Daoy (cell line): ENCODE measurements around the gene KRTAP5-2. TPM values are rescaled to one million over a fixed set of nuclear protein-coding genes. Genes with fewer than 3 reads are reported as not detected.

ENCODE experiments used
- DNase-seq: peaks from one replicate; pipeline ENCODE4 v3.0.0-alpha.2; 2015; ENCODE audit warnings: low read depth
- total RNA-seq: library from RNA; depleted of rRNA; stranded (reverse); fragments of >200 nt; shearing (Covaris generic); gene quantifications from 2 replicates; pipeline ENCODE4 v1.2.3, GENCODE V29; 2014; rRNA removed

The KRTAP5-2 gene
- total RNA-seq, 1 experiment from 2014 or later: not detected

DNA sequence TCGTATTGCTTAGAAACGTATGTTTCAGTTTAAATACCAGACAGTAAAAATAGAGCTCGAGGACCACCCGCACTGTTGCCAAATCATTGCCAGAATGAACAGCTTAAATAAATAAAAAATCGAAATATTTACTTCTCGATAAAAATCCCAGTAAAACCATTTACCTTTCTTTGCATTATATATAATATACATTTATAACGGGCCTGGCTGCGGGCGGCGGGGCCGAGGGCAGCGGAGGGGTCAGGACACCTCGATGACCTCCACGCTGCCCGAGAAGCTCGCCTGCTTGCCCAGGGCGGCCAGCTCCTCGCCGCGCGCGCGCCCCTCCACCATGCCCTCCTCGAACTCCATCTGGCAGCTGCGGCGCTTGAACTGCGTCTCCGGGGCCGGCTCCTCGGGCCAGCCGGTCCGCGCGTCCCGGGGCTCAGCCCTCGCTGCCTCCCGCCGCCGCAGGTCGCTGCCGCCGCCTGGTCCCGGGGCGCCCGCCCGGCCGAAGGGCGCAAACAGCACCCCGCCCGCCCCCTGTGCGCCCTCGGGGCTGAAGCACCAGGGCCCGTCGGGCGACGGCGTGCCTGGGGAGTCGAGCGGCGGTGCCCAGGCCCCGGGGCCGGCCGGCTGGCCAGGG, 41.7 kb downstream of the KRTAP5-2 start:
- no peak for DNase-seq

DNA sequence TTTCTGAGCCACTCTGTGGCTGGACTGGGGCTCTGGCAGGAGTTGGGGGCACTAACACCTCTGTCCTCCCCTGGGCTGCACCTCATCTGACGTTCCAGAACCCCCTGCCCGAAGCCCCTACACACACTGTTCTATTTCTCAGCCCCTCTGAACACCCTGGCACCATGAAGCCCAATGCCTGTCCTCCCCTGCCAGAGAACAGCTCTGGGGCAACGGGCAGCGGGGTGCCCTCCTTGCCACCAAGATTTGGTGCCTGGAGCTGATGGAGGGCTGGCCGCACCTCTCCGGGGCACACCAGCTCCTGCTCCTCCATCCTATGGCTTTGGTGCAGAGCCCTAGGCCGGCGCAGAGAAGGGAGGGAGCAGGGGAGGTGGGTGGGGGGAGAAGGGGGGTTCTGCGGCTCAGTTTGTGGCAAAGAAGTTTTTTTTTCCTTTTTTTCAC, 42.4 kb downstream of the KRTAP5-2 start:
- no peak for DNase-seq

DNA sequence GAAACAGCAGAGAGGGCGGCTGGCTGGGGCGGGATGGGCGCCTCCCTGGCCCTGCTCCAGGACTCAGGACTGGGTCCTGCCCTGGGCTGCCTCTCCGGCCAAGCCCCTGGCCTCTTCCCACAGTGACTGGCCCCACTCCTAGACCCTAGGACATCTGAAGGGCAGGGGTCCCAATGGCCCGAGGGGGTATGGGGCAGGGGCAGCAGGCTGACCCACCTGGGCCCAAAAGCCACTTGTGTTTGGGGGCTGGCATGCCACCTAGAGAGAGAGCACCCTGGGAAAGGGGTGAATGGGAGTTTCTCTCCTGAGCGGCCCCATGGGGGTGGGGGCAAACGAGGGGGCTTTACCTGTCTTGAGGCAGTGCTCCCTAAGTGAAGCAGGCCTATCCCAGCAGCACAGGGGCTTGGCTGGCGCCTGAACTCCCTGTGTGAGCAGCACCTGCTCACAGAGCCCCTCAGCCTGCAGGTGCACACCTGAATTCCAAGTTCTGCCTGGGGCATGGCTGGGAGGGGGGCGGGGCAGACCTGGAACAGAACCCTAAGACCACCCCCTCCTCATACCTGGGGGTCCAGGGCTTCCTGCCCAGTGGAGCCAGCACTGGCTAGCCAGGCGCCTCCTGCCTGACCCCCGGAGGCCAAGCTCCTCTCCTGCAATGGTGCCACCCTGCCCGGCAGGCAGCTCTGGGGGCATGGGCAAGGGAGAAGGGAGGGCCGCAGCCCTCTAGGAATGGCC, 42.9 kb downstream of the KRTAP5-2 start:
- DNase-seq: no peak

DNA sequence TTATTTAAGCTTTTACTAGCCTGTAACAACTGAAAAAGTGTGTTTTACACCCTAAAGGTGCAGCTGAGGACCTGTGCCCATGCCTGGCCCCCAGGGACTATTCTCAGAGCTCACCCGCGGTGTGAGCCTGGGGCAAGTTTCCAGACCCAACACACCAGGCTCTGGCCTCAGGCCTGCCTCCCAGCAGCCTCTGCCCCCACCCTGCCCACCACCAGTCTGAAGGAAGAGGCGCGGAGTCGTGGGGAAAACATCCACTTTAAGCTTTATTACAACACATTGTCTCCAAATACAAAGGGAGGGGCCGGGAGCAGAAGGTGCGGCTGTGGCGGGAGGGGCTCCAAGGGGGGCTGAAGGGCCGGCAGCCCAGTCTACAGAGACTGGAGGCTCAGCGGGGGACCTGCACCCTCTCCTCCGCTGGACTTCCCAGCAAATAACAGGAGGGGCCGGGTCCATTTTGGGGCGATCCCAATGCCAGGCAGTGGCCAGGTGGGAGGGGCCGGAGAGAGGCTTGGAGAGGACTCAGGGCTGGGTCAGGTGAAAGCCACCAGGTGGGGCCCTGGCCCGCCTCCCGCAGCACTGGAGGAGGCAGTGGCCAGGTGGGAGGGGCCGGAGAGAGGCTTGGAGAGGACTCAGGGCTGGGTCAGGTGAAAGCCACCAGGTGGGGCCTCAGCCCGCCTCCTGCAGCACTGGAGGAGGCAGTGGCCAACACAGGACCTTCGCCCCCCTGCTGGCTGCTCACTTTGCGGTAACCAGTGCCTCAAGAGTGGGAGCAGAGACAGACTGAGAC, 44.1 kb downstream of the KRTAP5-2 start:
- no peak for DNase-seq

DNA sequence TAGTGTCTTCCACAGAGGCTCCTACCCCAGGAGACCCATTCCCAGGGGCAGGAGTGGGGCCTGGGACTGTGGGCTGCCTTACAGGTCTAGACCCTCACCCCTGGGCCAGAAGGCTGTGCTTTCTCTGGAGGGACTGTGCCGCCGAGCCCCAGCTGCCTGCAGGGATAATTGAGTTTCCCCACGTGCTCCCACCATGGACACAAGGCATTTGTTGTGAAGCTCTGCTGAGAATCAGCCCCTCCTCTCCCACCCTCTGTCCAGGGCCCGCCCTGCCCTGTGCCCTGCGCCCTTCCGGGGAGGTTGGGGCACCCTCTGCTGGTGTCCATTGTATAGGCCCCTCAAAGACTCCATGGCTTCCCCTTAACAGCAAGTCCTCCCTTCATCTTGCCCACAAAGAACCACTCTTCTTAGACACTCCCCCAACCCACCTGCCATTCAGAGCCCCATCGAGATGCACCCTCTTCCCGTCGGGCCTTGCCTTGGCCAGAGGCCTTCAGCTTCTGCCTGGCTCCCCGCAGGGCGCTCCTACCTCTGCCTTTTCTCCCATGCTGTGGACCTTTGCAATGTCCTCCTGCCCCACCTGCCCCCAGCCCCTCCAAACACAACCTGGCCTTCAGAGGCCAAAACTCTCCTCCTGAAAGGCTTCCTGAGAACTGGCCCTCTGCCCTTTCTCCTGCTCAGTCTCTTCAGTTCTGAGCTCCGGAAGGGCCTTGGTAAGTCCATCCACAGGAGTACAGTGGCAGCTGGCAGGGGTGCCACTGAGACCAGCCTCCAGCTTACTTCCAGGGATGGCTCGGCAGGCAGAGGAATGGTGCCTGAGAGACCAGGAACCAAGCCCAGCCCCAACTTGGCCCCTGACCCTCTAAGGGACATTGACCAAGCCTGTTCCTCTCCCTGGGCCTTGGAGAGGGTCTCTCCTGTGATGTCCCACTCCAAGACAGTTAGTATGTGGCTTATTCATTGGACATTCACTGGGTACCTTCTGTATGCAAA, 48.5 kb downstream of the KRTAP5-2 start:
- no peak for DNase-seq

DNA sequence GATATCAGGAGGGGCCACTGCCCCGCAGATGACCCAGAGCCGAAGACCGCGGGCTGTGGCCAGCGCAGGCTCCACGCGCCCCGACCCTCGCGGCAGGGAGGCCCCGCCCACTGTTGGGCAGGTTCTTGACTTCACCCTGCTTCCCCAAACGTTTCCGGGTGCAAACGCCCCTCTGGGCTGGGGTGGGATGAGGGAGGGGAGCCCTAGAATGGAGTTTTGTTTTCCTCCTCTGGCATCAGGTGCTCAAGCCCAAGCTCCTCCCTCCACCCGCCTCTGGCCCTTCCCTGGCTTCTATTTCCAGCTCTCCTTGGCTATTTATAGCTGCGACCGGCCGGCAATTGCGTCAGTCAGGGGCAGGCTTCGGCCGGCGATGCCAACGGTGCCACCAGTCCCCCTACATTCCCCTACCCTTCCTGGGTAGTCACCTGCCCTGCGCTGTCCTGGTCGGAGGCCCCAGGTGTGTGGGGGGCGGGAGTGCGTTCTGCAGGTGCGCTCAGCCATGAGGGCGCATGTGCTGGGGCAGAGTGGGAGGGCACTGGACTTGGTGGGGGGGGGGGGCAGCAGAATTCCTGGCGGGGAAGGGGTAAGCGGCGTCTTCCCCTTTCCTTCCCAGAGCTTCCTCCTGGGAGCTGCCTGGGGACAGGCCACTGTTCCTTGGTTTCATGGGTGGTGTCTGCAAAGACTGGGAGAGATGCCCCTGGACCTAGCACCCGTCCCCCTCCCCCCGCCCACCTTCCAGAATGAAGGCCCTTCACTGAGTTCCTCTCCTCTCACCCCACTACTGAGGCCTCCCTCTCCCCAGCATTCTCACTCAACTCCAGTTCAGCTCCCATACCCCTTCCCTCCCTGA, 49.6 kb downstream of the KRTAP5-2 start:
- peak; percentile 45 for DNase-seq

DNA sequence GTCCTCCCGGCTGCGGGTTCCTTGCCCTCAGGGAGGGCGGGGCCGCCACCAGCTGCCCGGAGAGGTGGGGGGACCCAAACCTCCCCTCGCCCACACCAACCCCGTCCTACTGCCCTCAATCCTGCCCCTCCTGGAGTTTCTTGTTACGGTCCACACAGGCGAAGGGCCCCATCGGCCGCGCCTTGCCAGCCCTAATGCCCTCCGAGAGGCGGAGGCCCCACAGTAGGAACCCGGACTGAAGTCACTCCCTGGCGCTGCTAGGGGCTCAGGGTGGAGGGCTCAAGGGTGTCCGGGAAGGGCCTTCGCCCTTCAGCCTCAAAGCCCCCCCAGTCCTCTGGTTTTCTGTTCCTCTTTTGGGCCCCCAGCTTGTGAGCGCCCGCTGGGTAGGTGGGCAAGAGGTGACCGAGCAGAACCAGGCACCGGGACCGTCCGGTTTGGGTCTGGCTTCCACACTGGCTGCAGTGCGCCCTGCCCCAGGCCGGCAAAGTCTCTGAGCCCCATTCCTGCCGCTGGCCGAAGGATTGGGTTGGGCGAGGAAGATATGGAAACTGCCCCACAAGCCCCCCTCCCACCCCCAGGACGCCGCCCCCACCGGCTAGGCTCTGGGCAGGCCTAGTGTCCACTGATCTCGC, 50.5 kb downstream of the KRTAP5-2 start:
- peak; percentile 18 for DNase-seq

Other genes with a start within 250 kb of the KRTAP5-2 start
- 0.17 TPM in 1 of 2 replicates, not detected in the other for gene BRSK2, start 208.4 kb downstream of the KRTAP5-2 start, total RNA-seq
- gene MOB2, start 111.5 kb downstream of the KRTAP5-2 start, total RNA-seq: 14.6 and 21.0 TPM in 2 replicates
- 0.69 and 1.2 TPM in 2 replicates for gene DUSP8, start 26.0 kb downstream of the KRTAP5-2 start, total RNA-seq
- gene KRTAP5-1, start 13.0 kb downstream of the KRTAP5-2 start, total RNA-seq: not detected in 2 replicates
- gene KRTAP5-3, start 10.2 kb upstream of the KRTAP5-2 start, total RNA-seq: not detected in 2 replicates
- not detected in 2 replicates for gene KRTAP5-4, start 23.8 kb upstream of the KRTAP5-2 start, total RNA-seq
- not detected in 2 replicates for gene KRTAP5-5, start 31.5 kb upstream of the KRTAP5-2 start, total RNA-seq
- not detected in 2 replicates for gene KRTAP5-6, start 98.9 kb upstream of the KRTAP5-2 start, total RNA-seq
- 0.09 and 0.11 TPM in 2 replicates for gene IFITM10, start 152.3 kb upstream of the KRTAP5-2 start, total RNA-seq
- gene CTSD, start 165.6 kb upstream of the KRTAP5-2 start, total RNA-seq: 128 and 157 TPM in 2 replicates
- gene SYT8, start 236.7 kb upstream of the KRTAP5-2 start, total RNA-seq: not detected in 2 replicates
- not detected in 2 replicates for gene TNNI2, start 240.7 kb upstream of the KRTAP5-2 start, total RNA-seq